ENCODE results near the gene CCDC30. TPM values are rescaled to one million over a fixed set of nuclear protein-coding genes. Genes with fewer than 3 reads are reported as not detected.

CCDC30 gene
- polyA plus RNA-seq, 3 donors: 0.95 to 1.5 (median 1.2) TPM

DNA sequence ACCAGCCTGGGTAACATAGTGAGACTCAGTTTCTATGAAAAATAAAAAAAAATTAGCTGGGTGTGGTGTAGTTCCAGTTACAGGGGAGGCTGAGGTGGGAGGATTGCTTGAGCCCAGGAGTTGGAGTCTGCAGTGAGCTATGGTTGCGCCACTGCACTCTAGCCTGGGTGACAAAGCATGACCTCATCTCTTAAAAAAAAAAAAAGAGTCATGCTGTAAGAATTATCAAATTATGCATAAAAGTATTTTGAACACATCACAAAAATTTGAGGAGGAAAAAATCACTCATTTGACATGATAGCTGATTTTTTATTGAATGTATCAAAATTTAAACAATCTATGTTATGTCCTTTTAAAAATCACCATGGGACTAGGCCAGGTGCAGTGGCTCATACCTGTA lies 17.8 kb downstream of the CCDC30 start:
- Histone ChIP-seq H3K9ac (ENCODE audit: insufficient read depth, low read length, poor library complexity, severe bottlenecking) (no peak overlapping the region), H3K9me3 (replicated peaks in 1 of 2; ENCODE audit: control insufficient read depth in 1 of 2, insufficient read depth in 1 of 2, low read length in 2 of 2) (no peaks in the 10 kb centered on the region), H3K27me3 (ENCODE audit: control insufficient read depth in 2 of 2, insufficient read depth in 2 of 2, low read length in 2 of 2) (no peaks in the 10 kb centered on the region), H3K4me1 (ENCODE audit: control insufficient read depth in 1 of 2, insufficient read depth in 2 of 2, low read length in 2 of 2) (peaks cover 0 to 4% of the 10 kb centered on the region in 2 donors), H2AFZ (ENCODE audit: insufficient read depth, low read depth, low read length, poor library complexity, severe bottlenecking) (no peak overlapping the region), H3K27ac (ENCODE audit: low read depth in 1 of 2, low read length in 2 of 2) (no peak overlapping the region), H4K20me1 (ENCODE audit: insufficient read depth, low read length) (no peaks in the 10 kb centered on the region), H3K79me2 (ENCODE audit: insufficient read depth, low read length) (no peaks in the 10 kb centered on the region), H3K4me2 (replicated peaks; ENCODE audit: extremely low read depth, low read length, poor library complexity, severe bottlenecking) (no peak overlapping the region), H3K36me3 (replicated peaks in 1 of 2; ENCODE audit: control insufficient read depth in 1 of 2, insufficient read depth in 2 of 2, low read length in 2 of 2) (no peaks in the 10 kb centered on the region), H3K4me3 (replicated peaks in 1 of 3; ENCODE audit: low read depth in 2 of 3, low read length in 3 of 3) (no peak overlapping the region)
- Mint-ChIP-seq H3K4me3 (no peak overlapping the region), H3K27me3 (ENCODE audit: low read depth in 3 of 3) (no peaks in the 10 kb centered on the region), H3K27ac (no peak overlapping the region), H3K9me3 (no peaks in the 10 kb centered on the region), H3K4me1 (peaks cover 5% of the 10 kb centered on the region), H3K36me3 (peaks cover 13 to 16% of the 10 kb centered on the region in 2 donors)
- DNase-seq: no peak
- intact Hi-C loops (cut with micrococcal nuclease): no loop called here
- WGBS (ENCODE audit: insufficient coverage): 100% methylated on average over 1 of the region's 1 CpG
- TF ChIP-seq, protein P1, sequence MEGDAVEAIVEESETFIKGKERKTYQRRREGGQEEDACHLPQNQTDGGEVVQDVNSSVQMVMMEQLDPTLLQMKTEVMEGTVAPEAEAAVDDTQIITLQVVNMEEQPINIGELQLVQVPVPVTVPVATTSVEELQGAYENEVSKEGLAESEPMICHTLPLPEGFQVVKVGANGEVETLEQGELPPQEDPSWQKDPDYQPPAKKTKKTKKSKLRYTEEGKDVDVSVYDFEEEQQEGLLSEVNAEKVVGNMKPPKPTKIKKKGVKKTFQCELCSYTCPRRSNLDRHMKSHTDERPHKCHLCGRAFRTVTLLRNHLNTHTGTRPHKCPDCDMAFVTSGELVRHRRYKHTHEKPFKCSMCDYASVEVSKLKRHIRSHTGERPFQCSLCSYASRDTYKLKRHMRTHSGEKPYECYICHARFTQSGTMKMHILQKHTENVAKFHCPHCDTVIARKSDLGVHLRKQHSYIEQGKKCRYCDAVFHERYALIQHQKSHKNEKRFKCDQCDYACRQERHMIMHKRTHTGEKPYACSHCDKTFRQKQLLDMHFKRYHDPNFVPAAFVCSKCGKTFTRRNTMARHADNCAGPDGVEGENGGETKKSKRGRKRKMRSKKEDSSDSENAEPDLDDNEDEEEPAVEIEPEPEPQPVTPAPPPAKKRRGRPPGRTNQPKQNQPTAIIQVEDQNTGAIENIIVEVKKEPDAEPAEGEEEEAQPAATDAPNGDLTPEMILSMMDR (IDR thresholded peaks at IDR 0.05): no peak

DNA sequence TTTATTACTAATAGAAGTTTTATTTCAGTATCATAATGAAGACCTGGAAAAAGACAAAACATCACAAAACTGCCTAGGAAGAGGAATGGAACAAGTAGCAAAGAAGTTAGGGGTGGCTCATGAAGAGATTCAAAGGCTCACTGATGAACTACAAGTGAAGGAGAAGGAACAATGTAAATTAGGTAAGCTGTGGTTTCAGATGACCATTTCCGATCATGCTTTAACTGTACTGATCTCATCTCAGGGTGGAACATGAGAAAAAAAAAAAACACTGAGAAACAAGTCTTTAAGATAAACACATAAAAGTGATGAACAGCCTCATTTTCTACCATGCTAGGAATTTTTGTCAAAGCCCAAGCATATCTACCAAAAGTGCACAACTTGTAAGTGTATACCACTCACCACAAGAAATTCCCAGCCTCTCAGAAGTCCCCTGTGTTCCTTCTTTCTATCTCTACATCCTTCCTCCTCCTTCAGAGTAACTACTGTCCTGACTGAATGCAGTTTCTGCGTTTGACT lies 19.6 kb downstream of the CCDC30 start:
- H3K4me3 ChIP-seq (replicated peaks in 1 of 3; ENCODE audit: low read depth in 2 of 3, low read length in 3 of 3): no peak overlapping the region
- Mint-ChIP-seq H3K27ac (no peak overlapping the region), H3K4me1 (peaks cover 5% of the 10 kb centered on the region), H3K36me3 (peaks cover 13 to 20% of the 10 kb centered on the region in 2 donors), H3K4me3 (no peak overlapping the region), H3K9me3 (no peaks in the 10 kb centered on the region), H3K27me3 (ENCODE audit: low read depth in 3 of 3) (no peaks in the 10 kb centered on the region)
- H3K4me2 ChIP-seq (replicated peaks; ENCODE audit: extremely low read depth, low read length, poor library complexity, severe bottlenecking): no peak overlapping the region
- no peak overlapping the region for H3K27ac ChIP-seq (ENCODE audit: low read depth in 1 of 2, low read length in 2 of 2)
- TF ChIP-seq, protein P1 (IDR thresholded peaks at IDR 0.05): no peak
- DNase-seq: no peak
- H3K36me3 ChIP-seq (replicated peaks in 1 of 2; ENCODE audit: control insufficient read depth in 1 of 2, insufficient read depth in 2 of 2, low read length in 2 of 2): no peaks in the 10 kb centered on the region
- no peaks in the 10 kb centered on the region for H4K20me1 ChIP-seq (ENCODE audit: insufficient read depth, low read length)
- H3K4me1 ChIP-seq (ENCODE audit: control insufficient read depth in 1 of 2, insufficient read depth in 2 of 2, low read length in 2 of 2): peaks cover 0 to 4% of the 10 kb centered on the region in 2 donors
- no peak overlapping the region for H3K9ac ChIP-seq (ENCODE audit: insufficient read depth, low read length, poor library complexity, severe bottlenecking)
- intact Hi-C loops (cut with micrococcal nuclease): no loop called here
- no peaks in the 10 kb centered on the region for H3K9me3 ChIP-seq (replicated peaks in 1 of 2; ENCODE audit: control insufficient read depth in 1 of 2, insufficient read depth in 1 of 2, low read length in 2 of 2)
- no peak overlapping the region for H2AFZ ChIP-seq (ENCODE audit: insufficient read depth, low read depth, low read length, poor library complexity, severe bottlenecking)
- H3K27me3 ChIP-seq (ENCODE audit: control insufficient read depth in 2 of 2, insufficient read depth in 2 of 2, low read length in 2 of 2): no peaks in the 10 kb centered on the region
- H3K79me2 ChIP-seq (ENCODE audit: insufficient read depth, low read length): no peaks in the 10 kb centered on the region
- WGBS (ENCODE audit: insufficient coverage): no CpG with 5 or more reads among the region's 2 CpGs
